ENCODE results near the gene TCEA2. TPM values are rescaled to one million over a fixed set of nuclear protein-coding genes. Genes with fewer than 3 reads are reported as not detected.

TCEA2 gene
- total RNA-seq, 4 donors from 2014 or later, result 5.6 to 94.3 (median 14.8) TPM

GRCh38 chr20:64100946-64101688 lies 38.1 kb downstream of the TCEA2 start:
- Histone ChIP-seq H3K27ac (no peak overlapping the region), H3K4me1 (peaks cover 0 to 10% (median 7%) of the 10 kb centered on the region in 4 donors), H3K27me3 (peaks cover 44% of the 10 kb centered on the region), H3K4me3 (no peak overlapping the region), H3K9me3 (no peaks in the 10 kb centered on the region), H3K36me3 (no peaks in the 10 kb centered on the region)
- intact Hi-C loops (cut with DNase I; ENCODE audit: low total_unique reads) (no loop called here), in situ Hi-C loops (cut with MboI; ENCODE audit: low pct_ligation_motif_present in 1 of 4, low pct_unique_long_range_greater_than_20kb in 1 of 4, low sequenced_read_pairs in 3 of 4) (no loop called here)
- no peak for DNase-seq
- WGBS, 2 donors (ENCODE audit: low coverage in 1 of 2), result 83% methylated on average over 9 of the region's 9 CpGs; no CpG with 5 or more reads in 1 of the 2 donors
- TF ChIP-seq POLR2A (IDR thresholded peaks at IDR 0.05) (no peak), EP300 (IDR thresholded peaks at IDR 0.05; ENCODE audit: low read depth) (no peak), POLR2AphosphoS5 (IDR thresholded peaks at IDR 0.05) (no peak)
- TF ChIP-seq, protein P1, sequence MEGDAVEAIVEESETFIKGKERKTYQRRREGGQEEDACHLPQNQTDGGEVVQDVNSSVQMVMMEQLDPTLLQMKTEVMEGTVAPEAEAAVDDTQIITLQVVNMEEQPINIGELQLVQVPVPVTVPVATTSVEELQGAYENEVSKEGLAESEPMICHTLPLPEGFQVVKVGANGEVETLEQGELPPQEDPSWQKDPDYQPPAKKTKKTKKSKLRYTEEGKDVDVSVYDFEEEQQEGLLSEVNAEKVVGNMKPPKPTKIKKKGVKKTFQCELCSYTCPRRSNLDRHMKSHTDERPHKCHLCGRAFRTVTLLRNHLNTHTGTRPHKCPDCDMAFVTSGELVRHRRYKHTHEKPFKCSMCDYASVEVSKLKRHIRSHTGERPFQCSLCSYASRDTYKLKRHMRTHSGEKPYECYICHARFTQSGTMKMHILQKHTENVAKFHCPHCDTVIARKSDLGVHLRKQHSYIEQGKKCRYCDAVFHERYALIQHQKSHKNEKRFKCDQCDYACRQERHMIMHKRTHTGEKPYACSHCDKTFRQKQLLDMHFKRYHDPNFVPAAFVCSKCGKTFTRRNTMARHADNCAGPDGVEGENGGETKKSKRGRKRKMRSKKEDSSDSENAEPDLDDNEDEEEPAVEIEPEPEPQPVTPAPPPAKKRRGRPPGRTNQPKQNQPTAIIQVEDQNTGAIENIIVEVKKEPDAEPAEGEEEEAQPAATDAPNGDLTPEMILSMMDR (IDR thresholded peaks at IDR 0.05), result no peak

- H3K4me1 ChIP-seq, result peaks cover 0 to 10% (median 7%) of the 10 kb centered on the region in 4 donors
- intact Hi-C loops (cut with DNase I; ENCODE audit: low total_unique reads), result no loop called here
- peak overlapping the region in 2 of 4 donors; percentile 21 to 50 for H3K4me3 ChIP-seq
- peak; percentile 41 for DNase-seq
- peaks cover 44% of the 10 kb centered on the region for H3K27me3 ChIP-seq
- H3K36me3 ChIP-seq, result no peaks in the 10 kb centered on the region
- in situ Hi-C loops (cut with MboI; ENCODE audit: low pct_ligation_motif_present in 1 of 4, low pct_unique_long_range_greater_than_20kb in 1 of 4, low sequenced_read_pairs in 3 of 4), result no loop called here
- TF ChIP-seq EP300 (IDR thresholded peaks at IDR 0.05; ENCODE audit: low read depth), result no peak
- TF ChIP-seq, protein P1 (IDR thresholded peaks at IDR 0.05), result peak; percentile 26 to 67 (median 56)
- TF ChIP-seq POLR2A (IDR thresholded peaks at IDR 0.05), result no peak
- TF ChIP-seq POLR2AphosphoS5 (IDR thresholded peaks at IDR 0.05), result no peak
- 11% methylated on average over 40 of the region's 64 CpGs; no CpG with 5 or more reads in 1 of the 2 donors for WGBS, 2 donors (ENCODE audit: low coverage in 1 of 2)
- no peaks in the 10 kb centered on the region for H3K9me3 ChIP-seq
- H3K27ac ChIP-seq, result no peak overlapping the region
Observed at GRCh38 chr20:64101731-64102621, 39.0 kb downstream of the TCEA2 start.

- WGBS, 2 donors (ENCODE audit: low coverage in 1 of 2), result 22 to 79% methylated on average over 3 to 29 of the region's 30 CpGs
- Histone ChIP-seq H3K27me3 (peaks cover 44% of the 10 kb centered on the region), H3K4me3 (peak overlapping the region in 1 of 4 donors; percentile 50), H3K4me1 (peaks cover 0 to 10% (median 7%) of the 10 kb centered on the region in 4 donors), H3K9me3 (no peaks in the 10 kb centered on the region), H3K27ac (no peak overlapping the region), H3K36me3 (no peaks in the 10 kb centered on the region)
- in situ Hi-C loops (cut with MboI; ENCODE audit: low pct_ligation_motif_present in 1 of 4, low pct_unique_long_range_greater_than_20kb in 1 of 4, low sequenced_read_pairs in 3 of 4) (no loop called here), intact Hi-C loops (cut with DNase I; ENCODE audit: low total_unique reads) (no loop called here)
- TF ChIP-seq, protein P1 (IDR thresholded peaks at IDR 0.05), result no peak
- no peak for TF ChIP-seq EP300 (IDR thresholded peaks at IDR 0.05; ENCODE audit: low read depth)
- no peak for DNase-seq
Observed at GRCh38 chr20:64102647-64103354, 39.8 kb downstream of the TCEA2 start.
